Mononuclear cell (primary cell): ENCODE results near the gene CDON. TPM values are rescaled to one million over a fixed set of nuclear protein-coding genes. Genes with fewer than 3 reads are reported as not detected.
"Not testable (repeated sequence)": the region's sequence is repeated elsewhere in the genome, so short reads cannot be mapped to it uniquely, and the experiment has no call there.

ENCODE experiments used
- H3K27me3 ChIP-seq: 2 replicates; pipeline ENCODE4 v1.6.0; 2011; ENCODE audit warnings: low read length, control low read depth; ENCODE audit not compliant: insufficient read depth
- H3K4me1 ChIP-seq: 2 replicates; pipeline ENCODE4 v1.5.1; 2011; ENCODE audit warnings: mild to moderate bottlenecking, low read length, control low read depth; ENCODE audit not compliant: insufficient read depth
- H3K4me3 ChIP-seq: 2 replicates; pipeline ENCODE4 v1.5.1; 2011; ENCODE audit warnings: mild to moderate bottlenecking, low read length, moderate library complexity
- H3K9me3 ChIP-seq: 2 replicates; pipeline ENCODE4 v1.5.1; 2011; ENCODE audit warnings: low read depth, mild to moderate bottlenecking, control low read depth, low read length
- total RNA-seq: library from RNA; depleted of rRNA; stranded (reverse); fragments of >200 nt; gene quantifications from one replicate; pipeline ENCODE4 v1.2.3, GENCODE V29; 2012

The CDON gene
- total RNA-seq, 1 donor, result 1.2 TPM

GRCh38 chr11:126035718-126036117 is 26.9 kb downstream of the CDON start:
- Histone ChIP-seq H3K27me3 (no peaks in the 10 kb centered on the region), H3K4me3 (no peak overlapping the region), H3K4me1 (no peaks in the 10 kb centered on the region), H3K9me3 (no peaks in the 10 kb centered on the region)

GRCh38 chr11:126034933-126035425 is 27.7 kb downstream of the CDON start:
- Histone ChIP-seq H3K9me3 (no peaks in the 10 kb centered on the region), H3K4me1 (no peaks in the 10 kb centered on the region), H3K27me3 (peaks cover under 1% of the 10 kb centered on the region), H3K4me3 (no peak overlapping the region)

GRCh38 chr11:126034039-126034932 is 28.4 kb downstream of the CDON start:
- Histone ChIP-seq H3K9me3 (no peaks in the 10 kb centered on the region), H3K27me3 (peaks cover 5% of the 10 kb centered on the region), H3K4me3 (no peak overlapping the region), H3K4me1 (no peaks in the 10 kb centered on the region)

- Histone ChIP-seq H3K9me3 (no peaks in the 10 kb centered on the region), H3K4me1 (no peaks in the 10 kb centered on the region), H3K4me3 (no peak overlapping the region)
Measured at GRCh38 chr11:126032375-126032774, 30.3 kb downstream of the CDON start.

GRCh38 chr11:126029805-126030204 is 32.9 kb downstream of the CDON start:
- H3K4me3 ChIP-seq, result no peak overlapping the region

More at GRCh38 chr11:126032375-126032774, 30.3 kb downstream of the CDON start:
- peaks cover 5% of the 10 kb centered on the region for H3K27me3 ChIP-seq

GRCh38 chr11:126029237-126029636 is 33.4 kb downstream of the CDON start:
- H3K9me3 ChIP-seq, result no peaks in the 10 kb centered on the region
- H3K4me3 ChIP-seq, result no peak overlapping the region
- H3K4me1 ChIP-seq, result no peaks in the 10 kb centered on the region
- H3K27me3 ChIP-seq, result peaks cover 5% of the 10 kb centered on the region

More at GRCh38 chr11:126029805-126030204, 32.9 kb downstream of the CDON start:
- Histone ChIP-seq H3K27me3 (peaks cover 5% of the 10 kb centered on the region), H3K4me1 (no peaks in the 10 kb centered on the region), H3K9me3 (no peaks in the 10 kb centered on the region)

GRCh38 chr11:126028534-126028933 is 34.1 kb downstream of the CDON start:
- H3K4me3 ChIP-seq, H3K27me3 ChIP-seq, H3K4me1 ChIP-seq, H3K9me3 ChIP-seq: not testable (repeated sequence)

- no peaks in the 10 kb centered on the region for H3K4me1 ChIP-seq
- peaks cover 5% of the 10 kb centered on the region for H3K27me3 ChIP-seq
- H3K9me3 ChIP-seq, result no peaks in the 10 kb centered on the region
- no peak overlapping the region for H3K4me3 ChIP-seq
Measured at GRCh38 chr11:126026579-126026978, 36.1 kb downstream of the CDON start.

- Histone ChIP-seq H3K27me3 (peaks cover 5% of the 10 kb centered on the region), H3K9me3 (no peaks in the 10 kb centered on the region), H3K4me3 (no peak overlapping the region), H3K4me1 (no peaks in the 10 kb centered on the region)
Measured at GRCh38 chr11:126025822-126026221, 36.8 kb downstream of the CDON start.

- no peaks in the 10 kb centered on the region for H3K27me3 ChIP-seq
- H3K9me3 ChIP-seq, result no peaks in the 10 kb centered on the region
- H3K4me1 ChIP-seq, result no peaks in the 10 kb centered on the region
- H3K4me3 ChIP-seq, result no peak overlapping the region
Measured at GRCh38 chr11:126024123-126024522, 38.5 kb downstream of the CDON start.

- H3K4me1 ChIP-seq, result no peaks in the 10 kb centered on the region
- no peaks in the 10 kb centered on the region for H3K27me3 ChIP-seq
- no peak overlapping the region for H3K4me3 ChIP-seq
- H3K9me3 ChIP-seq, result no peaks in the 10 kb centered on the region
Measured at GRCh38 chr11:126012852-126013251, 49.8 kb downstream of the CDON start.

GRCh38 chr11:126011754-126012153 is 50.9 kb downstream of the CDON start:
- H3K27me3 ChIP-seq, result no peaks in the 10 kb centered on the region
- H3K9me3 ChIP-seq, result no peaks in the 10 kb centered on the region
- no peak overlapping the region for H3K4me3 ChIP-seq
- H3K4me1 ChIP-seq, result no peaks in the 10 kb centered on the region

GRCh38 chr11:126011265-126011664 is 51.4 kb downstream of the CDON start:
- Histone ChIP-seq H3K4me1 (no peaks in the 10 kb centered on the region), H3K9me3 (no peaks in the 10 kb centered on the region), H3K27me3 (no peaks in the 10 kb centered on the region), H3K4me3 (no peak overlapping the region)

GRCh38 chr11:126008956-126009355 is 53.7 kb downstream of the CDON start:
- H3K27me3 ChIP-seq, result no peaks in the 10 kb centered on the region
- no peaks in the 10 kb centered on the region for H3K4me1 ChIP-seq
- H3K9me3 ChIP-seq, result no peaks in the 10 kb centered on the region
- H3K4me3 ChIP-seq, result no peak overlapping the region

GRCh38 chr11:126007238-126007637 is 55.4 kb downstream of the CDON start:
- Histone ChIP-seq H3K27me3 (no peaks in the 10 kb centered on the region), H3K4me3 (no peak overlapping the region), H3K9me3 (no peaks in the 10 kb centered on the region), H3K4me1 (no peaks in the 10 kb centered on the region)

GRCh38 chr11:126006068-126006467 is 56.6 kb downstream of the CDON start:
- Histone ChIP-seq H3K4me3 (no peak overlapping the region), H3K9me3 (no peaks in the 10 kb centered on the region), H3K4me1 (no peaks in the 10 kb centered on the region), H3K27me3 (no peaks in the 10 kb centered on the region)
